BLaER1 treated with 17β-estradiol and CSF1 and Interleukin-3, amounts not matched to agents 10 nM and 100 nM (cell line): ENCODE results near the gene B4GALT7.
"Not testable (repeated sequence)": the region's sequence is repeated elsewhere in the genome, so short reads cannot be mapped to it uniquely, and the experiment has no call there.

Experiments
- H3K27ac ChIP-seq, 11 experiments: shearing (Covaris generic); formaldehyde crosslinking; 2 replicates each; pipeline ENCODE4 v1.8.1; 2022
- H3K27me3 ChIP-seq, 11 experiments: shearing (Covaris generic); formaldehyde crosslinking; 2 replicates each; pipeline ENCODE4 v1.8.1; 2022
- H3K36me3 ChIP-seq, 11 experiments: shearing (Covaris generic); formaldehyde crosslinking; 2 replicates each; pipeline ENCODE4 v1.8.1; 2022
- H3K4me1 ChIP-seq, 10 experiments: shearing (Covaris generic); formaldehyde crosslinking; 2 replicates each; pipeline ENCODE4 v1.8.1; 2022
- H3K4me2 ChIP-seq, 11 experiments: shearing (Covaris generic); formaldehyde crosslinking; 2 replicates each; pipeline ENCODE4 v1.8.1; 2022
- H3K4me3 ChIP-seq, 10 experiments: shearing (Covaris generic); formaldehyde crosslinking; 2 replicates each; pipeline ENCODE4 v1.8.1; 2022
- H3K9ac ChIP-seq, 11 experiments: shearing (Covaris generic); formaldehyde crosslinking; 2 replicates each; pipeline ENCODE4 v1.8.1; 2022
- H3K9me3 ChIP-seq, 11 experiments: shearing (Covaris generic); formaldehyde crosslinking; replicated peaks in 1 of 11; 2 replicates each; pipeline ENCODE4 v1.8.1; 2022
- H4K20me1 ChIP-seq, 11 experiments: shearing (Covaris generic); formaldehyde crosslinking; 2 replicates each; pipeline ENCODE4 v1.8.1; 2022
- Cebpa-rat ChIP-seq, 11 experiments: shearing (Covaris generic); IDR thresholded peaks; 2 replicates each; pipeline ENCODE4 v1.8.1; 2022

B4GALT7 gene

DNA sequence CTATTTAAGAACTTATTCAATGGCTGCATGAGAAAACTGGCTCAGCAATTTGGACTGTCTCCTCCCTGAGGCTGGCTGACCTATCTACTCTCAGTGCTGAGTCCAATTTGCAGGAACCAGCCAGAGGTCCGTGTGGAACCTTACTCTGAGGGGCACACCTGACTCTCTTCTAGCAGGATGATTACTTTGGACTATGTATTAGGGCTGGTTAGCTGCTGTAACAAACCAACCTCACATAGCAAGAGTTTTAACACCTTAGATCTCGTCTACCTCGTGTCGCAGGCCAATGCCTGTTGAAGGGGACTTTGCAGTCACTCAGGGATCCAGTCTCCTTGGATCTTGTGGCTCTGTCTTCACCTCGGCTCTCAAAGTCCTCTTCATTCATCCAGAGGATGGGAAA lies 42.1 kb upstream of the B4GALT7 start:
- Histone ChIP-seq H3K4me3 (no peak overlapping the region), H3K27ac (no peak overlapping the region)
- TF ChIP-seq Cebpa-rat (IDR thresholded peaks at IDR 0.05): no peak

DNA sequence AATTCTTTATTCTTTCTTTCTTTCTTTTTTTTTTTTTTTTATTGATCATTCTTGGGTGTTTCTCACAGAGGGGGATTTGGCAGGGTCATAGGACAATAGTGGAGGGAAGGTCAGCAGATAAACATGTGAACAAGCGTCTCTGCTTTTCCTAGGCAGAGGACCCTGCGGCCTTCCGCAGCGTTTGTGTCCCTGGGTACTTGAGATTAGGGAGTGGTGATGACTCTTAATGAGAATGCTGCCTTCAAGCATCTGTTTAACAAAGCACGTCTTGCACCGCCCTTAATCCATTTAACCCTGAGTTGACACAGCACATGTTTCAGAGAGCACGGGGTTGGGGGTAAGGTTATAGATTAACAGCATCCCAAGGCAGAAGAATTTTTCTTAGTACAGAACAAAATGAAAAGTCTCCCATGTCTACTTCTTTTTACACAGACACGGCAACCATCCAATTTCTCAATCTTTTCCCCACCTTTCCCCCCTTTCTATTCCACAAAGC lies 40.4 kb upstream of the B4GALT7 start:
- not testable (repeated sequence) for H3K4me2 ChIP-seq, H3K27ac ChIP-seq

More for the DNA sequence above, 42.1 kb upstream of the B4GALT7 start:
- Histone ChIP-seq H4K20me1 (peaks cover 8 to 14% (median 12%) of the 10 kb centered on the region in 11 experiments; a peak in 21 of 22 replicates), H3K27me3 (no peaks in the 10 kb centered on the region), H3K4me1 (peaks cover 12 to 19% (median 13%) of the 10 kb centered on the region in 10 experiments), H3K9me3 (peaks cover 11 to 19% (median 14%) of the 10 kb centered on the region in 11 experiments), H3K36me3 (peaks cover 0 to 4% (median 1%) of the 10 kb centered on the region in 11 experiments; a peak in 11 of 22 replicates), H3K9ac (no peak overlapping the region), H3K4me2 (no peak overlapping the region)

DNA sequence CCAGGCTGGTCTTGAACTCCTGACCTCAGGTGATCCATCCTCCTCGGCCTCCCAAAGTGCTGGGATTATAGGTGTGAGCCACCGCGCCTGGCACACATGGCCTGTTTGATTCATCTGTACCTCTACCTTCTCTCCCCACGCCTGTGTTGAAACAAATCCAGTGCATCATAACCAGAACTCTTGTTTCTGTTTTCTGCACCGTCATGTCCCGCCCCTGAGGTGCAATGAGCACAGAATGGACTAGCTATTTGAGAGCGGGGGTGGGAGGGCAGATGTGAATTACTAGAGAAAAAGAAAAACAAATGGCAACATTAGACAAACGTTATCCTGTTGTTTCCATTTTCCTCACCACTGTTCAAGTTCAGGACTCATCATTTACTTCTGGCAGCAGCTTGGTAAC lies 34.9 kb upstream of the B4GALT7 start:
- Histone ChIP-seq H3K4me2 (no peak overlapping the region), H3K36me3 (no peaks in the 10 kb centered on the region), H3K4me3 (no peak overlapping the region), H4K20me1 (no peaks in the 10 kb centered on the region), H3K27me3 (no peaks in the 10 kb centered on the region), H3K9me3 (peaks cover 11 to 19% (median 14%) of the 10 kb centered on the region in 11 experiments), H3K27ac (no peak overlapping the region), H3K4me1 (peaks cover 0 to 3% (median 0%) of the 10 kb centered on the region in 10 experiments; a peak in 2 of 20 replicates), H3K9ac (no peak overlapping the region)
- no peak for TF ChIP-seq Cebpa-rat (IDR thresholded peaks at IDR 0.05)

More for the DNA sequence above, 40.4 kb upstream of the B4GALT7 start:
- H3K9ac ChIP-seq, H3K36me3 ChIP-seq, H3K27me3 ChIP-seq, H4K20me1 ChIP-seq, H3K4me3 ChIP-seq: not testable (repeated sequence)
- peaks cover 5 to 13% (median 6%) of the 10 kb centered on the region in 10 experiments; a peak in 16 of 20 replicates for H3K4me1 ChIP-seq
- peaks cover 11 to 19% (median 14%) of the 10 kb centered on the region in 11 experiments for H3K9me3 ChIP-seq

GRCh38 chr5:177568326-177568725 lies 31.6 kb upstream of the B4GALT7 start:
- H3K27ac ChIP-seq: no peak overlapping the region
- H3K4me1 ChIP-seq: peaks cover 0 to 3% (median 0%) of the 10 kb centered on the region in 10 experiments; a peak in 2 of 20 replicates
- no peak for TF ChIP-seq Cebpa-rat (IDR thresholded peaks at IDR 0.05)
- H3K9ac ChIP-seq: no peak overlapping the region
- H3K9me3 ChIP-seq: no peaks in the 10 kb centered on the region
- no peaks in the 10 kb centered on the region for H3K27me3 ChIP-seq
- H3K4me3 ChIP-seq: no peak overlapping the region
- H3K36me3 ChIP-seq: no peaks in the 10 kb centered on the region
- H4K20me1 ChIP-seq: no peaks in the 10 kb centered on the region
- H3K4me2 ChIP-seq: no peak overlapping the region

- TF ChIP-seq Cebpa-rat (IDR thresholded peaks at IDR 0.05): no peak
- no peak overlapping the region for H3K4me2 ChIP-seq
Observed at GRCh38 chr5:177569894-177570293, 30.0 kb upstream of the B4GALT7 start.

DNA sequence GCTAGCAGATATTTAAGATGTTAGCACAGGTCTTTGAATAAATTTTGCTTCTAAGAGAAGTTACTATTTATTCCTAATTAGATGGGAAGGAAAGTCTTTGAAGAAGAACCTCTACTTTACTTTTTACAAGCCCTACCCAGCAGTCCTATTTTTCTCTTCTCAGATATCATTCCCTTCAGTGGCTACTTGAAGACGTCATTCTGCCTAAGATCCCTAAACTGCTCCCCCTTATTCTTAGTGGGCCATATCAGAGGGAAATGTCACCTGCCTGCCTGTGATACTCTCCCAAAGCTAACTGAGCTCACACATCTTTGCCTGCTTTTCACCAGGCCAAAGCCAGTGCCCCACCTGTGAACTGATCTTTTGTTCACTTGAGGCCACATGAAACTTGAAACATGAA lies 24.4 kb upstream of the B4GALT7 start:
- Histone ChIP-seq H4K20me1 (no peaks in the 10 kb centered on the region), H3K9ac (no peak overlapping the region), H3K9me3 (no peaks in the 10 kb centered on the region), H3K4me2 (no peak overlapping the region), H3K27me3 (no peaks in the 10 kb centered on the region), H3K36me3 (no peaks in the 10 kb centered on the region), H3K4me1 (no peaks in the 10 kb centered on the region), H3K4me3 (no peak overlapping the region), H3K27ac (no peak overlapping the region)
- TF ChIP-seq Cebpa-rat (IDR thresholded peaks at IDR 0.05): no peak

More at GRCh38 chr5:177569894-177570293, 30.0 kb upstream of the B4GALT7 start:
- H3K9me3 ChIP-seq: no peaks in the 10 kb centered on the region
- H3K27ac ChIP-seq: no peak overlapping the region
- H4K20me1 ChIP-seq: no peaks in the 10 kb centered on the region
- H3K4me1 ChIP-seq: peaks cover 0 to 3% (median 0%) of the 10 kb centered on the region in 10 experiments; a peak in 2 of 20 replicates
- H3K36me3 ChIP-seq: no peaks in the 10 kb centered on the region
- no peak overlapping the region for H3K4me3 ChIP-seq
- no peak overlapping the region for H3K9ac ChIP-seq
- no peaks in the 10 kb centered on the region for H3K27me3 ChIP-seq

DNA sequence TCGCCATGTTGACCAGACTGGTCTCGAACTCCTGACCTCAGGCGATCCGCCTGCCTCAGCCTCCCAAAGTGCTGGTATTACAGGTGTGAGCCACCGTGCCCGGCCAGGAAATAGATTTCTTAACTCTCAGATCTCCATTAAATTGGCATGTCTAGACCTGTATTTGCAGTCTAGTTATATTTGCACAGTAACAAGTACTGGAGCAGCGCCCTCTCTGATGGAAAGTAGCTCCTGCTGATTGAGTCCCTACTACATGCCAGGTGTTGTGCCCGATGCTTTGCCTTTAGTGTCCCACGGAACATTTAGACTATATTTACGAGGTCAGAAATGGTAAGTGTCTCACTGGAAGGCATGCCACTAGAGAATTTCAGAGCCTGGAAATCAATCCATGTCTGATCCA lies 23.8 kb upstream of the B4GALT7 start:
- Histone ChIP-seq H3K27ac (no peak overlapping the region), H3K9ac (no peak overlapping the region), H4K20me1 (no peaks in the 10 kb centered on the region), H3K36me3 (no peaks in the 10 kb centered on the region), H3K27me3 (no peaks in the 10 kb centered on the region), H3K4me1 (no peaks in the 10 kb centered on the region), H3K9me3 (no peaks in the 10 kb centered on the region), H3K4me3 (no peak overlapping the region), H3K4me2 (no peak overlapping the region)
- no peak for TF ChIP-seq Cebpa-rat (IDR thresholded peaks at IDR 0.05)

- no peak for TF ChIP-seq Cebpa-rat (IDR thresholded peaks at IDR 0.05)
- H3K4me2 ChIP-seq: no peak overlapping the region
- H3K27ac ChIP-seq: no peak overlapping the region
- no peaks in the 10 kb centered on the region for H3K9me3 ChIP-seq
- no peaks in the 10 kb centered on the region for H3K27me3 ChIP-seq
- H3K9ac ChIP-seq: no peak overlapping the region
- H3K4me1 ChIP-seq: no peaks in the 10 kb centered on the region
- no peak overlapping the region for H3K4me3 ChIP-seq
- no peaks in the 10 kb centered on the region for H4K20me1 ChIP-seq
- no peaks in the 10 kb centered on the region for H3K36me3 ChIP-seq
Observed at GRCh38 chr5:177578316-177578715, 21.6 kb upstream of the B4GALT7 start.

DNA sequence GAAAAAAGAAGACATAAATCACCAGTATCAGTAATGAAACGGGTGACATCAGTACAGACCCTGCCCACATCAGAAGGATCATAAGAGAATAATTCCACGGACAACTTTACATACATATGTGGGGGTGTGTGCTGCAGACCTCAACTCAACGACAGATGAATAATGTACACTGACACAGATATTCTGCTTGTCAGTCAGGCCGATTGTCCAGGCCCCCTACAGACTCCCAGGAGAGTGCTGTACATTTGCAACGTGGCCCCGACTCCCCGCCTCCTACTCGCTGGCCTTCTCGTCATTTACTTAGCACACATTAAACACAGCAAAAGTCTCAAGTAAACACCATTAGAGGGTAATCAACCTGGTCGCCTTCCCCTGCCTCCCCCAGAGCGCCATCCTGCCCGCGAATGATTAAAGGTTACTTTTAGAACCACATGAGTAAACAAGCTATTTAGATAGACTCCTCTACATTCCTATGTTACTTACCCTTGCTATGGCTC lies 11.5 kb upstream of the B4GALT7 start:
- Histone ChIP-seq H3K4me1 (peaks cover 8 to 18% (median 13%) of the 10 kb centered on the region in 10 experiments), H3K4me2 (no peak overlapping the region), H3K9ac (no peak overlapping the region), H3K36me3 (peaks cover 4 to 7% (median 6%) of the 10 kb centered on the region in 11 experiments), H4K20me1 (peaks cover 6 to 12% (median 8%) of the 10 kb centered on the region in 11 experiments; a peak in 19 of 22 replicates), H3K27me3 (no peaks in the 10 kb centered on the region), H3K9me3 (no peaks in the 10 kb centered on the region), H3K27ac (no peak overlapping the region), H3K4me3 (no peak overlapping the region)
- no peak for TF ChIP-seq Cebpa-rat (IDR thresholded peaks at IDR 0.05)

DNA sequence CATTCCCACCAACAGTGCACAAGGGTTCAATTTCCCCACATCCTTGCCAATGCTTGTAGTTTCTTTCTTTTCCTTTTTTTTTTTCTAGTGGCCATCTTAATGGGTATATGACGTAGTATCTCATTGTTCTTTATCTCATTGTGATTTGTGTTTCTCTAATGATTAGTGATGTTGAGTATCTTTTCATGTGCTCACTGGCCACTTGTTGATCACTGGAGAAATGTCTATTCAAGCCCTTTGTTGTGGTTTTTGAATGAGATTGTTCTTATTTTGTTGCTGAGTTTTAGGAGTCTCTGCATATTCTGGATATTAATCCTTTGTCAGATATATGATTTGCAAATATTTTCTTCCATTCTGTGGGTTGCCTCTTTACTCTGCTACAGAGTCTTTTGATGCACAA lies 9.5 kb upstream of the B4GALT7 start:
- no peak for TF ChIP-seq Cebpa-rat (IDR thresholded peaks at IDR 0.05)
- peaks cover 13 to 38% (median 25%) of the 10 kb centered on the region in 10 experiments for H3K4me1 ChIP-seq
- H3K36me3 ChIP-seq: peaks cover 23 to 27% (median 26%) of the 10 kb centered on the region in 11 experiments
- peaks cover 18 to 31% (median 28%) of the 10 kb centered on the region in 11 experiments; a peak in 21 of 22 replicates for H4K20me1 ChIP-seq
- no peaks in the 10 kb centered on the region for H3K27me3 ChIP-seq
- no peak overlapping the region for H3K4me3 ChIP-seq
- H3K9ac ChIP-seq: no peak overlapping the region
- H3K27ac ChIP-seq: no peak overlapping the region
- no peak overlapping the region for H3K4me2 ChIP-seq
- H3K9me3 ChIP-seq: no peaks in the 10 kb centered on the region
